ENCODE results near the gene B4GALT3.
"Not testable (repeated sequence)": the region's sequence is repeated elsewhere in the genome, so short reads cannot be mapped to it uniquely, and the experiment has no call there.

The B4GALT3 gene

DNA sequence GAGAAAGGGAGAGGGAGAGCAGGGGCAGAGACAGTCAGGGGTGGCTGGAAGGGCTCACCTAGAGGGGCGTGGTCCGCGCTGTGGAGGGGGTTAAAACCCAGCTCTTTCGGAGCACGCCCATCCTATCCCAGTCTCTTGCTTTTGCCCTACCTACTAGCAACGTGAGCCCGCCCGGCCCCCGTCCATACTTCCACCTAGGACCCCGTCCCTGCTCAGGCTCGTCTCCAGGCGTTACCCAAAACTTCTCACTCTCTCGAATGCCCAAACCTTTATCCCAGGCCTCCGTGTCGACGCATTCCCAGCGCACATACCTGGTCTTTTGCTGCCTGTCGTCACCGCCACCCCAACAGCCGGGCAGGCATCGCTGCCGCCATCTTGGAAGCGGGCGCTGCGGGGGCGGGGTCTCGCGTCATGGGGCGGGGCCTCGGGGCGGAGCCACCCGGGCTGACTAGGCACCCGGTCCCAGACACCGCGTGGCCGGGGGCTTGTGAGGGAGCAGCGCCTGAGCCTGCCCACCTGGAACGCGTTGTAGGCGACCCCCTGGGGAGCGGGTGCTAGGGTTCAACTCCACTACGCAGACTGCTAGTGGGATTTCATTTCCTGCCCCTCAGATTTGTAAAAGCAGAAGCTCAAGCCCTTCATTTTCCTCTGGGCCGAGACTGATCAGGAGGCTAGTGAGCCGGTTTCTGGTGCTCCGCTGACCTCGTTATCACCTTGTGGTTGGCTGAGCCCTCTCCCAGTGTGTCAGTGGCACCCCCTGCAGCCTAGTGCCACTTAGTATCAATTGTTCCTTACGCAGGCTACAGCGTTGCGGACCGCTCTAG, at the start of gene B4GALT3:
Gene B4GALT3, minus strand, starts transcription at position 396 of the 824 bp plus-strand sequence. CDS start 1,447 bp downstream, outside the sequence.
- peak; percentile 83 to 90 for DNase-seq (ENCODE audit: low read depth in 1 of 2, low spot score in 1 of 2)
- no peak for TF ChIP-seq JUND (IDR thresholded peaks at IDR 0.05; ENCODE audit: low read depth)
- in situ Hi-C loops (cut with HindIII; ENCODE audit: low pct_unique_long_range_greater_than_20kb, low sequenced_read_pairs): no loop called here

DNA sequence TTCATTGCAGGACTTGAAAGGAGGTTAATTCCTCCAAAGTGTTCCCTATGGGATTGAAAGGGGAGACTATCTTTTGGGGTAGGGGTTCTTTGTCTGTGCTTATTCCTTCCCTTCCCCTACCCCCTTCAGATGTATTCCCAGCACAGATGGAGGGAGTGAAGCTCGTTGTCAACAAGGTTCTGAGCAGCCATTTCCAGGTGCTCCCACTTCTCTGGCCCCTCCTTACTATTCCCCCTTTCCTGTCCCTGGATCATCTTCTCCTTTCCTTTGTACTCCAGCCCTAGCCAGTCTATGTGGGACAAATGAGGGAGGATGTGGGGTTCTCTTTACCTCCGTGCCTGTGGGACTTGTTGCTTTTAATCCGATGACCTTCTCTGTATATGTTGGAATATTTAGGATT, 49.5 kb upstream of the B4GALT3 start:
- in situ Hi-C loops (cut with HindIII; ENCODE audit: low pct_unique_long_range_greater_than_20kb, low sequenced_read_pairs): no loop called here
- DNase-seq (ENCODE audit: low read depth in 1 of 2, low spot score in 1 of 2): no peak
- TF ChIP-seq JUND (IDR thresholded peaks at IDR 0.05; ENCODE audit: low read depth): no peak

DNA sequence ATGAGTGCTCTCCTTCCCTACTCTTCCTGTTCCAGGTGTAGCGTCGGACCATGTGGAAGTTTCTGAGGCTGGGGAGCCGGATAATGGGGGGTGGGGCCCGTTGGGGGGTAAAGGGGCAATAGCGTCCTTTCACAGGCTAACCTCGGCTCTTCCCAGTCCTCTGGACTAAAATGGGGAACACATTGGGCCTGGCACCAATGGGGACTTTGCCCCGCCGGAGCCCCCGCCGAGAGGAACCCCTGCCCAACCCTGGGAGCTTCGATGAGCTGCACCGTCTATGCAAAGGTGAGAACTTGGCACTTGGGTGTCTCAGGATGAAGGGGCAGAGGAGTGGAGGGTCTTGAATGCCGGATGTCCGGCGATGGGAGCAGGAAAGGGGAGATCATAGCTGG, 49.0 kb upstream of the B4GALT3 start:
- no peak for DNase-seq (ENCODE audit: low read depth in 1 of 2, low spot score in 1 of 2)
- in situ Hi-C loops (cut with HindIII; ENCODE audit: low pct_unique_long_range_greater_than_20kb, low sequenced_read_pairs): no loop called here
- no peak for TF ChIP-seq JUND (IDR thresholded peaks at IDR 0.05; ENCODE audit: low read depth)

GRCh38 chr1:161225534-161226319, 48.4 kb upstream of the B4GALT3 start, which contains the start of gene TOMM40L:
Gene TOMM40L, plus strand, starts transcription at chr1:161226060. Its CDS starts 430 bp downstream, at chr1:161226490.
- DNase-seq (ENCODE audit: low read depth in 1 of 2, low spot score in 1 of 2): peak; percentile 91 to 100
- no peak for TF ChIP-seq JUND (IDR thresholded peaks at IDR 0.05; ENCODE audit: low read depth)
- in situ Hi-C loops (cut with HindIII; ENCODE audit: low pct_unique_long_range_greater_than_20kb, low sequenced_read_pairs): no loop called here

- in situ Hi-C loops (cut with HindIII; ENCODE audit: low pct_unique_long_range_greater_than_20kb, low sequenced_read_pairs): no loop called here
- DNase-seq (ENCODE audit: low read depth in 1 of 2, low spot score in 1 of 2): no peak
- TF ChIP-seq JUND (IDR thresholded peaks at IDR 0.05; ENCODE audit: low read depth): no peak
These were observed 47.8 kb upstream of the B4GALT3 start for GRCh38 chr1:161225178-161225533.

GRCh38 chr1:161224695-161225087, 47.4 kb upstream of the B4GALT3 start:
- DNase-seq (ENCODE audit: low read depth in 1 of 2, low spot score in 1 of 2); in situ Hi-C loops (cut with HindIII; ENCODE audit: low pct_unique_long_range_greater_than_20kb, low sequenced_read_pairs): not testable (repeated sequence)

DNA sequence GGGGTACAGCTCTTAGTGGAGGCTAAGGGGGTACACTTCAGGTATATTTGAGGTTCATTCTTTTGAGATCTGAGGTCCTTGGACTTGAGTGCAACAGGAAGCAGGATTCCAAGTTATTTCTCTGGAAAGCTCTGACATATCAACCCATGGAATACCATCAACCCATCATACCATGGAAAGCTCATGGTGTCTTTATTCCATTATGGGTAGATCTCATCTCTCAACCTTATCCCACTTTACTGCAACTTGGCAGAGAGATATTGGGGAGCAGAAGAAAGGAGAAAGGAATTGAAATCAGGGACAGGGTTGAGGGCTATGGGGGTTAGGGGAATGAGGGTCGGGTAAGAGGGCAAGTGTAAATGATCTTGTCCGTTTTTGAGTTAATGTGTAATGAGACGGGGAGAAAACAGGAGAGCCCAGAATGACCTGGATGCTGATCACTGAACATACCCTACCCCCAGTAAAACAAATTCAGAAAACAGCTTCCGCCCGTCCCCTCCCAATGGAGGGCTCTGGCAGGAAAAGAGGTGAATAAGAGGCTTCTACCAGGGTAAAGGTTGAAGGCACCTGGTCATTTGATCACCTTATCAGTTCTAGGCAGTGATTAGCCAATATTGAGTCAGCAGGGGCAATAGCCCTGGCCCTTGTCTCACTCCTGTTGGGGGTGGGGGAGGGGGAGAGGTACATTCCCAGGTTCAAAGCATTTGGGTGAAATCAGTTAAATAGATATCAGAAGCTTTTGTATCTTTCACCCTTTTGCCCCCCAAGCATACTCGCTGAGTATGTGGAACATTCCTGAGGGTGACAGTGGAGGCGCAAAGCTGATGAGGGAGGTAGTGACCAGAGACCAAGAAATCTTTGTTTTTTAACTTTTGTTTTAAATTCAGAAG, 46.7 kb upstream of the B4GALT3 start:
- no peak for DNase-seq (ENCODE audit: low read depth in 1 of 2, low spot score in 1 of 2)
- in situ Hi-C loops (cut with HindIII; ENCODE audit: low pct_unique_long_range_greater_than_20kb, low sequenced_read_pairs): no loop called here
- no peak for TF ChIP-seq JUND (IDR thresholded peaks at IDR 0.05; ENCODE audit: low read depth)

DNA sequence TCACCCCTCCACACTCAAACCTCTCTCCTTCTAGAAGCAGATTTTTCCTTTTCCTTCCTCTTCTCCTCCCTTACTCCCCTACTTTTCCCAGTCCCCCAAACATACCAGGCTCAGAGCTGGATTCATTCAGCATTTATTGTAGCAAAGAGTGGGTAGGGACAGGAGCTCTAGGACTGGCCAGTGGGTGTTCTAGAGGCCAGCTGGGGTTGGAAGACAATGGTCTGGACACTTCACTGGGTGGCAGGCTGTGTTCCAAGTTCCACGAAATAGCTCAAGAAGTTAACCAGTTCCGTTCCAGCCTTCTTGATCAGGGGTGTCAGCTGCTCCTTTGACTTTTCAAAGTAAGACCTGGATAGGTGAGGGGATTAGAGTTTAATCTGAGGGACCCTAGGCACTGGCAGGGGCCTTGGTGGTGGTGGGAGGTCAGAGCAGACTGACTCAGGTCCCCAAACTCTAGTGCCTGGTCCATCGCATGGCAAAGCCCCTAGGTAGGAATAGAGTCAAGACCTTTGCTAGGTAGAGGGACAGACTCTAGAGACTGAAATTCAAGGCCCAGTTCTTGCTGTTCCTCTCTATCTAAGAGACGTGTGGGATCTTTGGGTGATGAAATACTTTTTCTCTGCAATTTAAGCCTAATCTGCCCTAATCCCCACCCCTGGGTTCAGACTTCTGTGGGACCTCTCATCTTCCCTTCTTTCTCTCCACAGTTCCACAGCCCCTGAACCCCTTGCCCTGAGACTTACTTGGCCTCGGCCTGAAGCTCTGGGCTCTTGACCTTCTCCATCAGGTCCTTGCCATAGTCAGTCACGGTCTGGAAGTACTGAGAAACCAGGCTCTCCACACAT, 45.1 kb upstream of the B4GALT3 start:
- DNase-seq (ENCODE audit: low read depth in 1 of 2, low spot score in 1 of 2): no peak
- TF ChIP-seq JUND (IDR thresholded peaks at IDR 0.05; ENCODE audit: low read depth): no peak
- in situ Hi-C loops (cut with HindIII; ENCODE audit: low pct_unique_long_range_greater_than_20kb, low sequenced_read_pairs): no loop called here

GRCh38 chr1:161220002-161220401, 42.7 kb upstream of the B4GALT3 start:
- no peak for DNase-seq (ENCODE audit: low read depth in 1 of 2, low spot score in 1 of 2)
- in situ Hi-C loops (cut with HindIII; ENCODE audit: low pct_unique_long_range_greater_than_20kb, low sequenced_read_pairs): no loop called here
- TF ChIP-seq JUND (IDR thresholded peaks at IDR 0.05; ENCODE audit: low read depth): no peak

- DNase-seq (ENCODE audit: low read depth in 1 of 2, low spot score in 1 of 2): no peak
- no peak for TF ChIP-seq JUND (IDR thresholded peaks at IDR 0.05; ENCODE audit: low read depth)
- in situ Hi-C loops (cut with HindIII; ENCODE audit: low pct_unique_long_range_greater_than_20kb, low sequenced_read_pairs): no loop called here
These were observed 42.0 kb upstream of the B4GALT3 start for GRCh38 chr1:161219078-161219892.
